Thyroid gland (tissue), 4 donors: ENCODE data around the gene TNIK. TPM values are rescaled to one million over a fixed set of nuclear protein-coding genes. Genes with fewer than 3 reads are reported as not detected.

Experiments
- DNase-seq, 2 donors: peaks; one replicate each; pipeline ENCODE4 v3.0.0-alpha.2; 2019
- H3K27ac ChIP-seq, 3 donors: fragments of 200-600 bp; sonication (generic); 1 replicate in 2 of 3; 2 replicates in 1 of 3; pipeline ENCODE4 v1.5.1; 2016 to 2019; ENCODE audit warnings: mild to moderate bottlenecking in 1 of 3, moderate library complexity in 1 of 3
- H3K27me3 ChIP-seq: fragments of 200-600 bp; sonication (generic); one replicate; pipeline ENCODE4 v1.5.1; 2019
- H3K36me3 ChIP-seq, 2 donors: fragments of 200-600 bp; sonication (generic); one replicate each; pipeline ENCODE4 v1.5.1; 2016 to 2019
- H3K4me1 ChIP-seq, 2 donors: fragments of 200-600 bp; sonication (generic); one replicate each; pipeline ENCODE4 v1.5.1; 2017 to 2019
- H3K4me3 ChIP-seq, 3 donors: fragments of 200-600 bp; sonication (generic); replicated peaks in 1 of 3; 1 replicate in 2 of 3; 2 replicates in 1 of 3; pipeline ENCODE4 v1.5.1; 2016; ENCODE audit warnings: mild to moderate bottlenecking in 1 of 3
- H3K9me3 ChIP-seq: fragments of 200-600 bp; sonication (generic); one replicate; pipeline ENCODE4 v1.5.1; 2017
- POLR2A ChIP-seq, 2 donors: fragments of 450-650 bp; IDR thresholded peaks; one replicate each; pipeline ENCODE4 v1.6.1; 2017; ENCODE audit warnings: antibody characterized with exemption in 2 of 2, mild to moderate bottlenecking in 2 of 2, moderate library complexity in 1 of 2
- WGBS, 2 donors: methylation state at CpG; one replicate each; pipeline ENCODE4 v1.1.5; 2017; 5-methylcytosine and 5-hydroxymethylcytosine counted together
- intact Hi-C: fragments of 100-400 bp; cut with DNase I; formaldehyde crosslinking; loops from one replicate; pipeline ENCODE4 v1.15.1; 2023
- microRNA counts, 2 donors: library from miRNA; unstranded; fragments of <30 nt; microRNA quantifications; one replicate each; lab custom pipeline; 2016 to 2017
- microRNA-seq: library from miRNA; unstranded; fragments of <30 nt; microRNA quantifications from one replicate; pipeline ENCODE4, GENCODE V29; 2016
- small RNA-seq: library from RNA; depleted of rRNA; stranded (forward); fragments of <200 nt; gene quantifications from one replicate; pipeline ENCODE3, GENCODE V24; 2016
- total RNA-seq, 4 donors: library from RNA; depleted of rRNA; stranded (reverse); fragments of >200 nt; gene quantifications; one replicate each; pipeline ENCODE4 v1.2.3, GENCODE V29; 2016
- TF ChIP-seq, protein P1 (sequence below), 6 experiments: fragments of 200-600 bp in 3 of 6; fragments of 450-650 bp in 3 of 6; sonication (generic) in 3 of 6; IDR thresholded peaks; one replicate each; pipeline ENCODE4 v1.5.1; 2016 to 2019; ENCODE audit warnings: antibody characterized with exemption in 6 of 6, mild to moderate bottlenecking in 2 of 6, inconsistent platforms in 1 of 6, moderate library complexity in 1 of 6

The TNIK gene
- total RNA-seq, 4 donors from 2014 or later = 29.7 to 84.1 (median 48.9) TPM

DNA sequence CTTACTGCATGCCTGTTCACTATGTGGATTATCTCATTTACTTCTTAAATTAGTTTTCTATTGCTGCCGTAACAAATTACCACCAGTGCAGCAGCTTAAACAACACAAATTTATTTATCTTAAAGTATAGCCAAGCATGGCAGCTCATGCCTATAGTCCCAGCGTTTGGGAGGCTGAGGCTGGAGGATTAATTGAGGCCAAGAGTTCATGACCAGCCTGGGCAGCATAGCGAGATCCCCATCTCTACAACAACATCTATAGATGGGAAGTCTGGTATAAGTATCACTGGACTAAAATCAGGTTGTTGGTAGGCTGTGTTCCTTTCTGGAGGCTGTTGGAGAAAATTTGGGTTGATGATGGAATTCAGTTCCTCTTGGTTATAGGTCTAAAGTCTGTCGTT lies 438.8 kb downstream of the TNIK start:
- intact Hi-C loops = no loop called here
- DNase-seq = no peak
- 88 to 93% methylated on average over 4 of the region's 4 CpGs for WGBS, 2 donors
- H3K27ac ChIP-seq = no peak overlapping the region
- no peaks in the 10 kb centered on the region for H3K4me1 ChIP-seq
- no peak overlapping the region for H3K4me3 ChIP-seq
- H3K9me3 ChIP-seq = no peaks in the 10 kb centered on the region
- no peaks in the 10 kb centered on the region for H3K27me3 ChIP-seq
- H3K36me3 ChIP-seq = no peaks in the 10 kb centered on the region
- TF ChIP-seq, protein P1, sequence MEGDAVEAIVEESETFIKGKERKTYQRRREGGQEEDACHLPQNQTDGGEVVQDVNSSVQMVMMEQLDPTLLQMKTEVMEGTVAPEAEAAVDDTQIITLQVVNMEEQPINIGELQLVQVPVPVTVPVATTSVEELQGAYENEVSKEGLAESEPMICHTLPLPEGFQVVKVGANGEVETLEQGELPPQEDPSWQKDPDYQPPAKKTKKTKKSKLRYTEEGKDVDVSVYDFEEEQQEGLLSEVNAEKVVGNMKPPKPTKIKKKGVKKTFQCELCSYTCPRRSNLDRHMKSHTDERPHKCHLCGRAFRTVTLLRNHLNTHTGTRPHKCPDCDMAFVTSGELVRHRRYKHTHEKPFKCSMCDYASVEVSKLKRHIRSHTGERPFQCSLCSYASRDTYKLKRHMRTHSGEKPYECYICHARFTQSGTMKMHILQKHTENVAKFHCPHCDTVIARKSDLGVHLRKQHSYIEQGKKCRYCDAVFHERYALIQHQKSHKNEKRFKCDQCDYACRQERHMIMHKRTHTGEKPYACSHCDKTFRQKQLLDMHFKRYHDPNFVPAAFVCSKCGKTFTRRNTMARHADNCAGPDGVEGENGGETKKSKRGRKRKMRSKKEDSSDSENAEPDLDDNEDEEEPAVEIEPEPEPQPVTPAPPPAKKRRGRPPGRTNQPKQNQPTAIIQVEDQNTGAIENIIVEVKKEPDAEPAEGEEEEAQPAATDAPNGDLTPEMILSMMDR (IDR thresholded peaks at IDR 0.05) = no peak
- TF ChIP-seq POLR2A (IDR thresholded peaks at IDR 0.05) = no peak

DNA sequence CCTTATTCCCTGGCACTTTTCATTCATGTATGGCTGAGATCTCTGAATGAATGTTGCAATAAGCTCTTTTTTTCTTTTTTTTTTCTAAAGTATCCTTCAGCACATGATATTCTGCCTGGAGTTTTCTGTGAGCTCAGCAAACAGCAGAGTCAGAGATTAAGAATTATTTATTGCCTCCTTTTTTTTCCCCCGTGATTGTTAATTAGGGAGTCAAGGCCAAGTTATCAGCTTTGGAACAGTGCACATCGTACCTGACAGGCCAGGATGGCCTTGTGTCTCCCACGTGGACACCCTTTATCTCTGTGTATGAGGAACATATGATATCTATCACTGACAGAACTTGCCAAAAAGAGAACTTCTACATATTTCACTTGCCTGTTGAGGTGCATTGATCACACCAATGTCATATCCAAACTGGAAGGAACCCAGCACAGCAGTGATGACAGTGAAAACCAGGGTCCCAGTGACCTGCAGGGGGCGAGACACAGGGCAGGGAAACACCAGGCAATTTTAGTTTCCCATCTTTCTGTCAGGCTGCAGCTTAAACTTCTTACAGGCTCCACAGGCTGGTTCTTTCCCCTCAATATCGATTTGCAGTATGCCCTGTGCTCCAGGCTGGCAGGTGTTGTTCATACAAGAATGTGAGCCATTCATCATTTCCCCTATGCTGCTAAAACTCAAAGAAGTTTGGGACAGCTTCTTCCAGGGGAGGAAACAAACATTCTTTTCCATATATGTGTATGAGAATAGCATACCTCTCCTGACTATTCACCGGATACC lies 441.9 kb downstream of the TNIK start:
- TF ChIP-seq, protein P1 (IDR thresholded peaks at IDR 0.05) = no peak
- no peak for TF ChIP-seq POLR2A (IDR thresholded peaks at IDR 0.05)
- WGBS, 2 donors = 66 to 71% methylated on average over 6 of the region's 6 CpGs
- H3K9me3 ChIP-seq = no peaks in the 10 kb centered on the region
- H3K27ac ChIP-seq = no peak overlapping the region
- H3K4me1 ChIP-seq = no peaks in the 10 kb centered on the region
- H3K4me3 ChIP-seq = no peak overlapping the region
- H3K36me3 ChIP-seq = no peaks in the 10 kb centered on the region
- intact Hi-C loops = no loop called here
- no peaks in the 10 kb centered on the region for H3K27me3 ChIP-seq
- no peak for DNase-seq

DNA sequence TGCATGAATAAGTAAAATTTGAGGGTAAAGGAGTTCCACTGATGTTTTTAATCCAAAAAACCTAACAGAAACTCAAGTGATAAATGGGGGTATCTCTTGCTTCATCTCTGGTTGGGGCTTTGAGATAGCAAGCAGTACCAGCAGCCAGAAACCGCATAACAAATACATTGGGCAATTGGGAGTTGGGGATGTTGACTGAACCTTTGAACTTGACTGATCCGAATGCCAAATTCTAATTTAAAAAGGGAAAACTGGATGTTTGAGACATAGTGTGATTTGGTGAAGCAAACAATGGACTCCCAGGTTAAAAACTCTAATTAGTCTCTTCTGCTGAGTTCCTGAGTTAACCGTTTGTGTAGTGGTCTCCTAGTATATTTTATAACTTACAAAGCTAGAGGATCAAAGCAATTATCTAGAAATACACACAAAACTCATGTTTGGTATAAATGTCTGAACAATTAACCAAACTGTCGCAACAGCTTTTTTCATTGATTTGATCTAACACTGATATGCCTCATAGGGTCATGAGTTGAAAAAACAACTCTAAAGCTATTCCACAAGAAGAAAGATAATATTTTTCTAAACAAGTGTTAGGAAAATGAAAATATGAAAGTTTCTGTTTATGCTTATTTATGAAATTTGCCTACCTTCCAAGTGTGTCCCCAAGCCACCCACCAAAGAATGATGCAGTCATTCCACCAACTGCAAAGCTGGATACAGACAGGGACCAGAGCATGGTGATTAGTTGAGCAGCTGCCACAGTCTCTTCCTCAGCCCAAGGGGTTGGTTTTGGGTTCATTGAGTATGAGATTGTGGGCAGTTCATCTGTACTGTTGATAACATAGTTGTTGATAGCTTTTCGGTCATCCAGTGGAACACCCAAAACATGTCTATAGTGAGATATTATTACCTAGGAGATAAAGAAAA lies 446.1 kb downstream of the TNIK start:
- H3K36me3 ChIP-seq = no peaks in the 10 kb centered on the region
- no peak for DNase-seq
- no peaks in the 10 kb centered on the region for H3K27me3 ChIP-seq
- WGBS, 2 donors = 81 to 91% methylated on average over 5 of the region's 5 CpGs
- no peak overlapping the region for H3K27ac ChIP-seq
- no peaks in the 10 kb centered on the region for H3K9me3 ChIP-seq
- no peak overlapping the region for H3K4me3 ChIP-seq
- TF ChIP-seq POLR2A (IDR thresholded peaks at IDR 0.05) = no peak
- TF ChIP-seq, protein P1 (IDR thresholded peaks at IDR 0.05) = no peak
- intact Hi-C loops = no loop called here
- H3K4me1 ChIP-seq = no peaks in the 10 kb centered on the region

DNA sequence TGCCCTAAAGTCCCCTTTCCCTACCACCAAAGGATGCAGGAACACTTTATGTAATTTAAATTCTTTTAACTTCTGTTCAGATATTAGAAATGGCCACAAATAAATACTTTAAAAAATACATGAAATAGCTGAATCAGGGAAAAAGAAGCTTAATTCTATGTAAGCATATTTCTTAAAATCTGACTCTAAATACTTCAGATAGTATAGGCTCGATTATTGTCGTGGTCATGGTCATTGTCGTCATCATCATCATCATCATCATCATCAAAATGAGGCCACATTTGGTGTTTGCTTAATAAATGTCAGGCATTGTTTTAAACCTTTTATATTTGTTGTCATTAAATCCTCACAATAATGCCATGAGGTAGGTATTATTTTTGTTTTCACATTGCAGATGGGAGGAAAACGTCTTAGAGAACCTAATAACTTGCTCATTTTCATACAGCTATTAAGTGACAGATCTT lies 448.3 kb downstream of the TNIK start:
- H3K27me3 ChIP-seq = no peaks in the 10 kb centered on the region
- no peaks in the 10 kb centered on the region for H3K36me3 ChIP-seq
- H3K4me1 ChIP-seq = no peaks in the 10 kb centered on the region
- H3K9me3 ChIP-seq = no peaks in the 10 kb centered on the region
- intact Hi-C loops = no loop called here
- no peak overlapping the region for H3K27ac ChIP-seq
- TF ChIP-seq, protein P1 (IDR thresholded peaks at IDR 0.05) = no peak
- no peak for TF ChIP-seq POLR2A (IDR thresholded peaks at IDR 0.05)
- WGBS, 2 donors = 82 to 91% methylated on average over 4 of the region's 4 CpGs
- no peak overlapping the region for H3K4me3 ChIP-seq
- DNase-seq = no peak

MicroRNAs encoded within 50 kb of the gene (microRNA counts, 767-probe panel; counts per million panel counts)
- microRNA hsa-miR-569 (lab: Ali Mortazavi, UCI) = 0 to 2,257 counts per million in 2 donors

Small RNAs within 50 kb of the gene (microRNA-seq; reads per million reads assigned to microRNA genes)
- gene MIR569 = not detected

Small RNAs within 50 kb of the gene (small RNA-seq; reads per million reads assigned to genes)
- gene MIR569 (not detected), gene RF00019 (not detected), gene RNU6-348P (not detected)
